OCI-LY1 (cell line): ENCODE data around the gene ST6GALNAC2.

Experiments
- EZH2 ChIP-seq: fragments of 200-600 bp; sonication (generic), shearing (Covaris generic); IDR thresholded peaks from 2 replicates; pipeline ENCODE4 v1.8.0; 2017; ENCODE audit warnings: borderline replicate concordance, mixed run types, mild to moderate bottlenecking, antibody characterized with exemption, low read length, moderate library complexity, mixed read lengths
- TF ChIP-seq, protein P1 (sequence below): fragments of 200-600 bp; sonication (generic), shearing (Covaris generic); IDR thresholded peaks from 2 replicates; pipeline ENCODE4 v1.5.1; 2017; ENCODE audit warnings: mild to moderate bottlenecking, antibody characterized with exemption, low read length, moderate library complexity, mixed read lengths

DNA sequence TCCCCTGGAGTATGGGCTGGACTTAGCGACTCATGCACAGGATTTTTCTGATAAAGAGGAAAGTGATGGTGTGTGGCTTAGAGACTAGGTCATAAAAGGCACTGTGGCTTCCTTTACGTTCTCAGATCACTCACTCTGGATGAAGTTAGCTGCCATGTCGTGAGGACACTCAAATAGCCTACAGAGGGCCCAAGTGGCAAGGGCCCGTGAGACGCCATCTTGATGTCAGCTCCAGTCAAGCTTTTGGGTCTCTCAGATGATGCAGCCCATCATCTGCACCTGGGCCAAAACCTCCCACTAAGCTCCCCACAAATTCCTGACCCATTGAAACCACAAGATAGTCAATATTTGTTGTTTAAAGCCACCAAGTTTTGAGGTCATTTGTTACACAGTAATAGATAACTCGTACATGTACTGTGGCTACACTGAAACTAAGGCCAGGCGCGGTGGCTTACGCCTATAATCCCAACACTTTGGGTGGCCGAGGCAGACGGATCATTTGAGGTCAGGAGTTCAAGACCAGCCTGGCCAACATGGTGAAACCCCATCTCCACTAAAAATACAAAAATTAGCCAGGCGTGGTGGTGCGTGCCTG, 14.7 kb downstream of the ST6GALNAC2 start:
- TF ChIP-seq, protein P1, sequence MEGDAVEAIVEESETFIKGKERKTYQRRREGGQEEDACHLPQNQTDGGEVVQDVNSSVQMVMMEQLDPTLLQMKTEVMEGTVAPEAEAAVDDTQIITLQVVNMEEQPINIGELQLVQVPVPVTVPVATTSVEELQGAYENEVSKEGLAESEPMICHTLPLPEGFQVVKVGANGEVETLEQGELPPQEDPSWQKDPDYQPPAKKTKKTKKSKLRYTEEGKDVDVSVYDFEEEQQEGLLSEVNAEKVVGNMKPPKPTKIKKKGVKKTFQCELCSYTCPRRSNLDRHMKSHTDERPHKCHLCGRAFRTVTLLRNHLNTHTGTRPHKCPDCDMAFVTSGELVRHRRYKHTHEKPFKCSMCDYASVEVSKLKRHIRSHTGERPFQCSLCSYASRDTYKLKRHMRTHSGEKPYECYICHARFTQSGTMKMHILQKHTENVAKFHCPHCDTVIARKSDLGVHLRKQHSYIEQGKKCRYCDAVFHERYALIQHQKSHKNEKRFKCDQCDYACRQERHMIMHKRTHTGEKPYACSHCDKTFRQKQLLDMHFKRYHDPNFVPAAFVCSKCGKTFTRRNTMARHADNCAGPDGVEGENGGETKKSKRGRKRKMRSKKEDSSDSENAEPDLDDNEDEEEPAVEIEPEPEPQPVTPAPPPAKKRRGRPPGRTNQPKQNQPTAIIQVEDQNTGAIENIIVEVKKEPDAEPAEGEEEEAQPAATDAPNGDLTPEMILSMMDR: no peak
- TF ChIP-seq EZH2: no peak
